22Rv1 (cell line): ENCODE data around the gene SCCPDH.
"Not testable (repeated sequence)": the region's sequence is repeated elsewhere in the genome, so short reads cannot be mapped to it uniquely, and the experiment has no call there.

ENCODE experiments used
- H3K27ac ChIP-seq: fragments of 450-650 bp; 2 replicates; pipeline ENCODE4 v1.5.1; 2017
- CTCF ChIP-seq: fragments of 450-650 bp; IDR thresholded peaks from 2 replicates; pipeline ENCODE4 v1.5.1; 2017; ENCODE audit warnings: mild to moderate bottlenecking
- ZFX ChIP-seq: fragments of 450-650 bp; IDR thresholded peaks from 2 replicates; pipeline ENCODE4 v1.6.1; 2017; ENCODE audit warnings: antibody characterized with exemption, borderline replicate concordance

SCCPDH gene

GRCh38 chr1:246709196-246709595 is 15.0 kb upstream of the SCCPDH start:
- H3K27ac ChIP-seq: peak overlapping the region; percentile 57
- TF ChIP-seq ZFX (no peak), CTCF (no peak)

DNA sequence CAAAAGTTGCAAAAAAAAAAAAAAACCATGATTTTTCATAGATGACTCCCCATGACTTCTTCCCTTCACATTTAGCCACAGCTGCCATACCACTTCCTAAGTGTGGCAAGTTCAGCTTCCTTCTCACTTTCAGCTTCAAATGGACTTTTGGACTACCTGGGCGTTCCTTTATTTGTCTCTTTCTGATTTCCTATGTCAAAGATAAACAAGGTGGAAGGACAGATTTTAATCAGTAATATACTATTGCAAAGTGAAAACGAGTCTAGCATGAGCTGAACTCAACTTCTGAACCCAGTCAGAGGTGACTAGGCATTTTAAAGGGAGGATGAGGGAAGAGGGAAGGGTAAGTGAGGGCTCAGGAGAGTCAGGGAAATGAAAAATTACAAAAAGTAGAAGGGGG is 14.4 kb upstream of the SCCPDH start:
- peak overlapping the region; percentile 57 for H3K27ac ChIP-seq
- TF ChIP-seq CTCF (no peak), ZFX (no peak)

DNA sequence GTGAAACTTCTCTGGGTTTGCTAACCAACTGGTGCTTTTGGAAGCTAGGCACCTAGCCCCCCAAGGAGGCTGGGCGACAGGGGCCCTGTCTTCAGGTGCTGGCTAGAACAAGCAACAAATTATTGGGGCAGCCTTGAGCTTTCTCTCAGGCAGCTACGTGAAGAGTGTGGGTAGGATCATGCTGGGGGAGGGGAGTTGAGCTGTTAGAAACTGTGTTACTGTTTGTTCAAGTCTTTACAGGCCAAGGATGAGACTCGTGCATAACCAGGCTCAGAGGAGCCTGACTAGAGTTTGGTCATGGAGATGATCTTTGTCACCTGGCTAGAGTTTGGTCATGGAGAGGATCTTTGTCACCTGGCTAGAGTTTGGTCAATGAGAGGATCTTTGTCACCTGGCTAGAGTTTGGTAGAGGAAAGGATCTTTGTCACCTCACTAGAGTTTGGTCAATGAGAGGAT is 12.6 kb upstream of the SCCPDH start:
- no peak for TF ChIP-seq CTCF
- no peak for TF ChIP-seq ZFX

GRCh38 chr1:246712428-246712827 is 11.8 kb upstream of the SCCPDH start:
- H3K27ac ChIP-seq: not testable (repeated sequence)

More for the DNA sequence above, 12.6 kb upstream of the SCCPDH start:
- no peak overlapping the region for H3K27ac ChIP-seq

GRCh38 chr1:246719361-246719760 is 4.8 kb upstream of the SCCPDH start:
- H3K27ac ChIP-seq: not testable (repeated sequence)

- not testable (repeated sequence) for H3K27ac ChIP-seq
These were observed 3.4 kb upstream of the SCCPDH start for GRCh38 chr1:246720814-246721213.

DNA sequence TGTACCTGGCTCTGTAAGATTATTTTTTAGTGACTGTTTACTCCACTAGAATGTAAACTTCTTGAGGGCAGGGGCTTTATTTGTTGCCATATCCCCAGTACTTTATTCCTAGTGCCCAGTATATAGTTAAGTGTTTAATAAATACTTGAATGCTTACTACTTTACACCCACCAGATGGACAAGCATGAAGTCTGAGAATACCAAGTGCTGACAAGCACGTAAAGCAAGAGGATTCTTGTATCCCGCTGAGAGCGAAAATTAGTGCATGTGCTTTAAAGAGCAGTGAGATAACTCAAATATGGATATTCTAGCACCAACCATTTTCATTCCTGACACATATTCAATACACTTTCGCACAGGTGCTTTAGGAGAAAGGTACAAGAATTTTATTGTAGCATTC is 1.5 kb upstream of the SCCPDH start:
- H3K27ac ChIP-seq: no peak overlapping the region
- TF ChIP-seq ZFX: no peak
- no peak for TF ChIP-seq CTCF

DNA sequence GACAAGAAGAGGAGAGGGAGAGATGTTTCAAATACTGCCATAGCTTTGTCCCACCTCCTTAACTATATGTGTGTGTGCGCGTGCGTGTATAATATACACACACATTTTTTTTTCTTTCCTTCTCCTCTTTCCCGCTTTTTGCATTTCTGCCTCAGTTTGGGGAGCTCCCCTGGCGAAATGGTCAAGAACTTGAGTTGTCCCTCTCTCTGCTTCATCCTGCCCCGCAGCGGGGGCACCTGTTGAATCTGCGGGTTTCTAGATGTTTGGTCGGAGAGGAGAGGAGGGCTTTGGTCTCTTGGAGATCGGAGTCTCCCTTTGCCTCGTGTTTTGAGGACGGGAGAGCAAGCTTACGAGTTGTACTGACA is 504 bp downstream of the SCCPDH start:
- H3K27ac ChIP-seq: peak overlapping the region; percentile 73
- no peak for TF ChIP-seq CTCF
- TF ChIP-seq ZFX: no peak

GRCh38 chr1:246725191-246725590 is 982 bp downstream of the SCCPDH start:
- TF ChIP-seq CTCF: no peak
- TF ChIP-seq ZFX: no peak
- H3K27ac ChIP-seq: no peak overlapping the region
